Measurements from ENCODE around the gene BANF2. TPM values are rescaled to one million over a fixed set of nuclear protein-coding genes. Genes with fewer than 3 reads are reported as not detected.

Gene BANF2
- total RNA-seq, 1 donor from 2014 or later: not detected

DNA sequence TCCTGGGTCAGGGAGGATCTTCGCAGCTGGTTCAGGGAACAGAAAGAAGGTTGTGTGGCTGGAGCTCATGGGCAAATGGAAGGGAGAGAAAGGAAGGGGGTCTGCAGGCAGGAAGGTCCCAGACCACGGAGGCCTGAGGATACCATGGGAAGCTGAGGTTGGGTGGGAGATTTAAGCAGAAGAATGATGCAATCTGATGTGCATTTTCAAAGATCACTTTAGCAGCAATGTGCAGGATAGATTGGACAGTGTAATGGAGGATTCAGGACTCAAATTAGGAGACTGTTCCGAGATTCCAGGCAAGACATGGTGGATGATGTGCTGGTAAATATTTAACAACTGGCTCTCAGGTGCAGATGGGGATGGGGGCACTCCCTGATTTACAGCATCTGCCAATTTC, 12.0 kb upstream of the BANF2 start:
- Mint-ChIP-seq H3K36me3 (no peaks in the 10 kb centered on the region), H3K27ac (no peak overlapping the region), H3K4me1 (peaks cover 13% of the 10 kb centered on the region), H3K9me3 (peaks cover 24% of the 10 kb centered on the region), H3K27me3 (ENCODE audit: low read depth) (peaks cover 31% of the 10 kb centered on the region), H3K4me3 (no peak overlapping the region)
- TF ChIP-seq CTCF (IDR thresholded peaks at IDR 0.05; ENCODE audit: unreplicated experiment): no peak
- DNase-seq (ENCODE audit: low spot score in 2 of 2, unreplicated experiment in 2 of 2): no peak

GRCh38 chr20:17688965-17689364, 10.8 kb upstream of the BANF2 start:
- Mint-ChIP-seq H3K36me3 (no peaks in the 10 kb centered on the region), H3K9me3 (peaks cover 26% of the 10 kb centered on the region), H3K27me3 (ENCODE audit: low read depth) (peaks cover 26% of the 10 kb centered on the region), H3K4me3 (no peak overlapping the region), H3K27ac (peak overlapping the region; percentile 37), H3K4me1 (peaks cover 17% of the 10 kb centered on the region)
- no peak for TF ChIP-seq CTCF (IDR thresholded peaks at IDR 0.05; ENCODE audit: unreplicated experiment)
- peak in 1 of 2 experiments; percentile 54 for DNase-seq (ENCODE audit: low spot score in 2 of 2, unreplicated experiment in 2 of 2)

- peaks cover 17% of the 10 kb centered on the region for H3K4me1 Mint-ChIP-seq
- peaks cover 14% of the 10 kb centered on the region for H3K27me3 Mint-ChIP-seq (ENCODE audit: low read depth)
- TF ChIP-seq CTCF (IDR thresholded peaks at IDR 0.05; ENCODE audit: unreplicated experiment): no peak
- H3K36me3 Mint-ChIP-seq: no peaks in the 10 kb centered on the region
- no peak overlapping the region for H3K4me3 Mint-ChIP-seq
- H3K9me3 Mint-ChIP-seq: peaks cover 30% of the 10 kb centered on the region
- no peak overlapping the region for H3K27ac Mint-ChIP-seq
- DNase-seq (ENCODE audit: low spot score in 2 of 2, unreplicated experiment in 2 of 2): no peak
Measured at GRCh38 chr20:17690144-17690543, 9.6 kb upstream of the BANF2 start.

DNA sequence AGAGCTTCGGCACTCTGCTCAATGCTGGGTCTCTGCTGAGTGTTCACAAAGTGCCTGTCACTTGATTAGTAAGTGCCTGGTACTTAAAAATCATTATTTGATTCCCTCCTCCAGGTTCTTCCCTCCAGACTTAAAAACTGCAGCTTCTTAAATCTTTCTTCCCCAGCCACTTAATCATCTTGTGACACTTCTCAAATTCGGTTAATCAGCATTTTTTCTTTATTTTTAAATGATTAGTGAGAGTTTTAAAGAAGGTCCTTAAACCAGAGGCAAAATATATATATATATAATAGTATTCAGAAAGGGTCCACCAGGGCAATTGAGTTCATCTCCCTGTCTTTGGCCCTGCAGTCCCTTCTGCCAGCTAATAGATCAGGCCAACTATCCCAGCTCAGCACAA, 8.0 kb upstream of the BANF2 start:
- Mint-ChIP-seq H3K4me1 (peaks cover 17% of the 10 kb centered on the region), H3K36me3 (no peaks in the 10 kb centered on the region), H3K9me3 (peaks cover 39% of the 10 kb centered on the region), H3K27me3 (ENCODE audit: low read depth) (peaks cover 5% of the 10 kb centered on the region), H3K4me3 (no peak overlapping the region), H3K27ac (no peak overlapping the region)
- TF ChIP-seq CTCF (IDR thresholded peaks at IDR 0.05; ENCODE audit: unreplicated experiment): no peak
- no peak for DNase-seq (ENCODE audit: low spot score in 2 of 2, unreplicated experiment in 2 of 2)

- Mint-ChIP-seq H3K27me3 (ENCODE audit: low read depth) (no peaks in the 10 kb centered on the region), H3K4me3 (no peak overlapping the region)
- DNase-seq (ENCODE audit: low spot score in 2 of 2, unreplicated experiment in 2 of 2): no peak
Measured at GRCh38 chr20:17693444-17694001, 6.2 kb upstream of the BANF2 start.

More at GRCh38 chr20:17693444-17694001, 6.2 kb upstream of the BANF2 start:
- Mint-ChIP-seq H3K36me3 (no peaks in the 10 kb centered on the region), H3K4me1 (peaks cover 15% of the 10 kb centered on the region), H3K27ac (no peak overlapping the region), H3K9me3 (peaks cover 29% of the 10 kb centered on the region)
- no peak for TF ChIP-seq CTCF (IDR thresholded peaks at IDR 0.05; ENCODE audit: unreplicated experiment)

All from mesothelial cell of epicardium (in vitro differentiated cells).